Activated naive CD8-positive, alpha-beta T cell treated with anti-CD3 and anti-CD28 coated beads, Interleukin-2, amount 50 U/mL, for 24 hours (primary cell): ENCODE measurements around the gene BID.

ENCODE experiments used
- ATAC-seq: fragments of 150-1000 bp; cut with Tn5 transposase; one replicate; pipeline ENCODE4 v1.10.0; 2021
- DNase-seq: peaks from one replicate; pipeline ENCODE4 v3.0.0; 2021
- H3K27ac Mint-ChIP-seq: one replicate; pipeline ENCODE4 v1.8.0; 2021; ENCODE audit warnings: mild to moderate bottlenecking, mixed read lengths
- H3K27me3 Mint-ChIP-seq: one replicate; pipeline ENCODE4 v1.8.0; 2021; ENCODE audit warnings: mixed read lengths
- H3K36me3 Mint-ChIP-seq: one replicate; pipeline ENCODE4 v1.8.0; 2021; ENCODE audit warnings: low read depth, mixed read lengths
- H3K4me1 Mint-ChIP-seq: one replicate; pipeline ENCODE4 v1.8.0; 2021; ENCODE audit warnings: mixed read lengths
- H3K4me3 Mint-ChIP-seq: one replicate; pipeline ENCODE4 v1.8.0; 2021; ENCODE audit warnings: mild to moderate bottlenecking, moderate library complexity, mixed read lengths
- H3K9me3 Mint-ChIP-seq: one replicate; pipeline ENCODE4 v1.8.0; 2021; ENCODE audit warnings: mixed read lengths

Gene BID

GRCh38 chr22:17782158-17782557 is 7.9 kb upstream of the BID start:
- no peak for ATAC-seq
- no peak overlapping the region for H3K27ac Mint-ChIP-seq
- no peaks in the 10 kb centered on the region for H3K9me3 Mint-ChIP-seq
- no peaks in the 10 kb centered on the region for H3K27me3 Mint-ChIP-seq
- DNase-seq = no peak
- no peak overlapping the region for H3K4me3 Mint-ChIP-seq
- peaks cover 50% of the 10 kb centered on the region for H3K4me1 Mint-ChIP-seq
- H3K36me3 Mint-ChIP-seq = no peaks in the 10 kb centered on the region

GRCh38 chr22:17781319-17782031 is 7.2 kb upstream of the BID start:
- peak; percentile 73 for DNase-seq
- Mint-ChIP-seq H3K9me3 (no peaks in the 10 kb centered on the region), H3K4me3 (peak overlapping the region; percentile 58), H3K27me3 (no peaks in the 10 kb centered on the region), H3K27ac (peak overlapping the region; percentile 62), H3K36me3 (no peaks in the 10 kb centered on the region), H3K4me1 (peaks cover 56% of the 10 kb centered on the region)
- ATAC-seq = peak; percentile 83

- DNase-seq (no peak), ATAC-seq (no peak)
- H3K27ac Mint-ChIP-seq = no peak overlapping the region
- H3K4me1 Mint-ChIP-seq = peaks cover 63% of the 10 kb centered on the region
- no peaks in the 10 kb centered on the region for H3K27me3 Mint-ChIP-seq
- peak overlapping the region; percentile 58 for H3K4me3 Mint-ChIP-seq
- no peaks in the 10 kb centered on the region for H3K9me3 Mint-ChIP-seq
- no peaks in the 10 kb centered on the region for H3K36me3 Mint-ChIP-seq
Observed at GRCh38 chr22:17780741-17781318, 6.6 kb upstream of the BID start.

DNA sequence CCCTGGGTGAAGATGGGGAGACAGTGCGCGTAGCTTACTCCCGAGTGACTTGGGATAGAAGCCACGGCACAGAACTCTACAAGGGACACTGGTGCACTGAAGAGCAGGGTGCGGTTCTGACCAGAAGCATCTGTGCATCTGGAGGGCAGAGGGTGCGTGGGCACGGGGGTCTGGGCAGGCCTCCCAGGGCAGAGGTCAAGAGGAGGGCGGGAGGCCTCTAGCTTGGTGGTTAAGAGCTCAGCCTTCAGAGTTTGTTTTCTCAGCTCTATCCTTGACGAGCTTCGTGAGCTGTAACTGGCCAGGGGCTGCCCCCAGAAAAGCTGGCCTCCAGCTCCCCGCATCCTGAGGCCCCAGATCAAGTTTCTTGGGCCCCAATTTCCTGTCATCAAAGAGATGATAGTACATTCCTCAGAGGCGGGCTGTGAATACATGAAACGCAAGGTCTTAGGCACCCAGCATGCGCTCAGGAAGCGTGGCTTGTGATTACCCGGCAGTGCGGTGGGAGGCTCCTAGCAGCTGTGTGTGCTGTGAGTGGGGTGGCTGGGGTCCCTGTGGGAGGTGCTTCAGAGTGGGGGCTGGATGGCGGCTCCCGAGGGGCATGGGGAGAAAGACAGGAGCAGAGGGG is 6.0 kb upstream of the BID start:
- no peak for DNase-seq
- ATAC-seq = no peak
- Mint-ChIP-seq H3K4me3 (no peak overlapping the region), H3K9me3 (no peaks in the 10 kb centered on the region), H3K4me1 (peaks cover 68% of the 10 kb centered on the region), H3K27me3 (no peaks in the 10 kb centered on the region), H3K36me3 (no peaks in the 10 kb centered on the region), H3K27ac (no peak overlapping the region)

DNA sequence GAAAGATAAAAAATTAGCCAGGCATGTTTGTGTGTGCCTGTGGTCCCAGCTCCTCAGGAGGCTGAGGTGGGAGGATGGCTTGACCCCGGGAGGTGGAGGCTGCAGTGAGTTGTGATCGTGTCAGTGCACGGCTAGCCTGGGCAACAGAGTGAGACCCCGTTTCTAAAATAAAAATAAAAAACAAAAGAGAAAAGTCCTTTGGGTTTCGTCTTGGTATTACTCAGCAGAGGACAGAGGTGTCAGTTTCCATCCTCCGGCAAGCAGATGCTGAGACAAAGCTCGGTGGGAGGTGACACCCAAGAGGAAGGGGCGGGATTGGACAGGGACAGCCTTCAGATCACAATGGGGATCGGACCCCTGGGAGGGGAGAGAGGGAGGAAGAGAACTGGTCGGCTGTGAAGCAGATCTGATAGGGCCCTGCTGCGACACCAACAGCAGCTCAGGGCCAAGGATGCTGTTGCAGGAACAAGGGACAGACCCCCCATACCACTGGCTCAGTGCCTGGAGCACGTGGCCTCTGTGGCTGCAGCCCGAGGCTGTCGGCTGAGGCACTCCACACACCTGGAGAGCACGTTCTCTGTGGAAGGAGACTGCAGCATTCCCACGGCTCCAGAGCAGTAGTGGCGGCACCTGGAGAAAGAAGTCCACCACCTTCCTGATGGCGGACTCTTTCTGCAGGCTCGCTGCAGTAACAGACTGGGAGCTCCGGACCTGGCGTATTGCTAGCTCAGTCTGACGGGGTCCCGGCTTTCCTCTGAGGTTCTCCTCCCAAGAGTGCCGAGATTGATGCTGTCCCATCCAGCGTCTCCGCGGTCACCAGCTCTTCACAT is 5.2 kb upstream of the BID start:
- no peaks in the 10 kb centered on the region for H3K36me3 Mint-ChIP-seq
- H3K9me3 Mint-ChIP-seq = no peaks in the 10 kb centered on the region
- peaks cover 75% of the 10 kb centered on the region for H3K4me1 Mint-ChIP-seq
- peak overlapping the region; percentile 10 for H3K27ac Mint-ChIP-seq
- H3K27me3 Mint-ChIP-seq = no peaks in the 10 kb centered on the region
- no peak overlapping the region for H3K4me3 Mint-ChIP-seq
- ATAC-seq = no peak
- DNase-seq = peak; percentile 41

DNA sequence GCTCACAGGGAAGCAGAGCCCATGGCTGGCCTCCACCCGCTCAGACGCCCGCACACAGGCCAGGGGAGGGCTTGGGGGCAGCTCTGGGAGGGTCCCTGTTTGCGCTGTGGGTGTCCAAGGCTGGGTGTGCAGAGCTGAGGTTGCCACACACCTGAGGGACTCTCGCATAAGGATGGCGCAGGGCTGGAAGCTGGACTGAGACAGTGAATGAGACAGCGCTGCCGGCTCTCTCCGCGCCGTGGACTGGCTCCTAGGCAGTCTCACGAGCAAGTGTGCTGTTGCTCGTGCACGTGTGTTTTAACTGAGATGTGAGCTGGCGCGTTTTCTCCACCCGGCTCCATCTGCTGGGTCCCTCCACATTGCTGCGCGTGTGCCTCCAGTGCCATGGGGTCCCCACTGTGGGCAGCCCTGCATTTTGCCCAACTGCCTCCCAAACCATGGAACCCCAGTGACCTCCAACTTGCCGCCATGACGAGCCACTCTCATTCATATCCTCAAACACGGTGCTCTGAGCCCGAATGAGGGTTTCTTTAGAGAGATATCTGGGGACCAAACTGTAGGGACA is 4.2 kb upstream of the BID start:
- H3K9me3 Mint-ChIP-seq = no peaks in the 10 kb centered on the region
- H3K4me3 Mint-ChIP-seq = peak overlapping the region; percentile 81
- no peak for DNase-seq
- ATAC-seq = no peak
- H3K27me3 Mint-ChIP-seq = no peaks in the 10 kb centered on the region
- peaks cover 77% of the 10 kb centered on the region for H3K4me1 Mint-ChIP-seq
- H3K27ac Mint-ChIP-seq = no peak overlapping the region
- H3K36me3 Mint-ChIP-seq = no peaks in the 10 kb centered on the region

DNA sequence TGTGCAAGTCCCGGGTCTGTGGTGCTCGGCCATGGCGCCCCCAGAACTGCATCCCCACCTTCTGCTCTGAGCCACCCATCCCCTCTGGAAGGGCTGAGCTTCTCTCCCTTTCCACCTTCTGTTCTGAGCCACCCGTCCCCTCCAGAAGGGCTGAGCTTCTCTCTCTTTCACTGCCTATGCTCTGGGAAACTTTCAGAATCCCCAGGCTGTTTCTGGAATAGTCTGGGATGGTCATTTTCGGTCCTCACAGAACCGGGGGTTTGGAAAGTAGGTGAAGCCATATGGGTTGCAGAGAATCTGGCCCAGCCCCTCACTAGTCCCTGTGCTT is 3.4 kb upstream of the BID start:
- Mint-ChIP-seq H3K4me1 (peaks cover 85% of the 10 kb centered on the region), H3K36me3 (no peaks in the 10 kb centered on the region), H3K27me3 (no peaks in the 10 kb centered on the region), H3K9me3 (no peaks in the 10 kb centered on the region), H3K27ac (peak overlapping the region; percentile 85), H3K4me3 (peak overlapping the region; percentile 81)
- DNase-seq (no peak), ATAC-seq (no peak)

DNA sequence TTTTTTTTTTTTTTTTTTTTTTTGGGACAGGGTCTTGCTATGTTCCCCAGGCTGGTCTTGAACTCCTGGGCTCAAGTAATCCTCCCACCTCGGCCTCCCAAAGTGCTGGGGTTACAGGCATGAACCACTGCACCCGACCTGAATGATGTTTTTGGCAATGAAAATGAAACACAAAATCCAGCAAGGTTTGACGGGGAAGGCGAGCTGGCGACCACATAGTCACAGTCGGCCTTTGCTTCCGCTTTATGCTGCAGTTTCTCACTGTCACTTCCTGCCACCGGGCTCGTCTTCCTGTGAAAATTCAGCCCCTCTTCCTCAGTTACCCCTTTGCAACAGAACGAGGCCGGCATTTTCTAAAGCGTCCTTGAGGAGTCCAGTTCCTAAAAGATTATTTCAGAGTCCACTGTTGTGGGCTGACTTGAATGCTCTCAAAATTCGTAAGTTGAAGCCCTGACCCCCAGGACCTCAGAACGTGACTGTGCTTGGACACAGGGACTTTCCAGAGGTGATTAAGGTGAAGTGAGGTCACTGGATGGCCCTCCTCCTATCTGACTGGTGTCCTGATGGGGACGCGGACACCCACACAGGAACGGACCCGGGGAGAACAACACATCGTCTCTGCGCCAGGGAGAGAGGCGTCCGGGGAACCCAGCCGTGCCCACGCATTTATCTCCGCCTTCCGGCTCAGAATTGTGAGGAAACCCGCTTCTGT is 2.9 kb upstream of the BID start:
- no peaks in the 10 kb centered on the region for H3K36me3 Mint-ChIP-seq
- DNase-seq (peak; percentile 72), ATAC-seq (peak; percentile 33)
- H3K4me3 Mint-ChIP-seq = peak overlapping the region; percentile 81
- H3K27me3 Mint-ChIP-seq = no peaks in the 10 kb centered on the region
- H3K9me3 Mint-ChIP-seq = no peaks in the 10 kb centered on the region
- peaks cover 85% of the 10 kb centered on the region for H3K4me1 Mint-ChIP-seq
- peak overlapping the region; percentile 85 for H3K27ac Mint-ChIP-seq

- ATAC-seq = no peak
- Mint-ChIP-seq H3K36me3 (no peaks in the 10 kb centered on the region), H3K27me3 (no peaks in the 10 kb centered on the region), H3K27ac (peak overlapping the region; percentile 53), H3K4me3 (peak overlapping the region; percentile 63), H3K9me3 (no peaks in the 10 kb centered on the region), H3K4me1 (peaks cover 85% of the 10 kb centered on the region)
- DNase-seq = no peak
Observed at GRCh38 chr22:17775781-17776465, 1.7 kb upstream of the BID start.

DNA sequence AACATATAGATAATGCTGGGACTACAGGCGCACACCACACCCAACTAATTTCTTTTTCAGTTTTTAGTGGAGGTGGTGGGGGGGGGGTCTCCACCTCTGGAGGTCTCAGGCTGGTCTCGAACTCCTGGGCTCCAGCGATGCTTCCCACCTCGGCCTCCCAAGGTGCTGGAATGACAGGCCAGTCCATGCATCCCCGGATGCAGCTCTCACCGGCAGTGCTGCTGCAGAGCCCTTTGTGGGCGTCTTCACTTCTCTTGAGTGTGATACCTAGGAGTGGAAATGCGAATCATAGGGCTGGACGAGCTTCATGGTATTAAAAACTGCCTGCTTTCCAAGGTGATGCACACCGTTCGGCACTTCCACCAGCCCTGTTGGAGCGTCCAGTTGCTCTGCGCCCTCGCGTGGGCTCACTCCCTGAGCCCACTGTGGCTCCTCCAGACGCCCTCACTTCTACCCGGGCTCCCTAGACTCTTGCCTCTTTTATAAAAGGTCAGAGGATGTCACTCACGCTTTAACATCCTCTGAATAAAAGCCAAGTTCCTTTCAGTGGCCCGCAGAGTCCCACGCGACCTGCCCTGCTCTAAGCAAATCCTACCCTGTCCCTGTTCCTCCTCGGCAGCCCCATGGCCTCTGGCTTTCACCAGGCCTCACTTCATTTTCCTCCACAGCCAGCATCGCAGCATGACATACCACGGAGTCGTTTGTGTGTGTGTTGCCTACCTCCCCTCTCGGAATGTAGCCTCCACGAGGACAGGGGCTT is 837 bp upstream of the BID start:
- DNase-seq (peak; percentile 28), ATAC-seq (peak; percentile 17)
- Mint-ChIP-seq H3K27me3 (no peaks in the 10 kb centered on the region), H3K4me1 (peaks cover 83% of the 10 kb centered on the region), H3K36me3 (no peaks in the 10 kb centered on the region), H3K4me3 (peak overlapping the region; percentile 63), H3K27ac (peak overlapping the region; percentile 53), H3K9me3 (no peaks in the 10 kb centered on the region)

DNA sequence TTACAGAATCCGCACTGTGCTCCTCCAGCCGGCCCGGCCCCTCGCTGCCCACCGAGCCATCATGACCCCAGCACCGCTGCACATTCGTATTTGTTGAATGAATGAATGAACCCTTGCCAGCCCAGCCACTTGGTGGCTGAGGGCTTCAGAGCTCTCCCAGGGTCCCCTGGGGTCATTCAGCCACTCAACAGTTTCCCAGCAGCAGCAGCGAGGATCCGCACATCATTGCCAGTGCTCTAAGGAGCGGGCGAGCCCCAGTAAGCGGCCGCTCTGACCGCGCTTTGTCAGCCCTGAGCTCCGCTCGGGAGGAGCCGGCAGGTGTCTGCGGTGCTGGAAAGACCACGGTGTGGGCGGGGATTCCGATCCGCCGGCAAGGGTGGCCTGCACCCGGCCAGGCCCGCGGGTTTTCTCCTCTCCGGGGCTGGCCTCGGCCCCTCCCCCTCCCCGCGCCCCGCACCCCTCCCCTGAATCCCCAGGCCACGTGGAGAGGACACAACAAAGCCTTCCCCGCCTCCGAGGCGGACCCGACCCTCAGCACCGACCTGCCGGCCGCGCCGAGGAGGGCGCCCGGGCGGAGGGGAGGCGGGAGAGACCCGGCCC is 563 bp downstream of the BID start:
- H3K4me3 Mint-ChIP-seq = peak overlapping the region; percentile 80
- no peaks in the 10 kb centered on the region for H3K9me3 Mint-ChIP-seq
- ATAC-seq = peak; percentile 56
- H3K27ac Mint-ChIP-seq = peak overlapping the region; percentile 64
- no peaks in the 10 kb centered on the region for H3K27me3 Mint-ChIP-seq
- H3K4me1 Mint-ChIP-seq = peaks cover 73% of the 10 kb centered on the region
- no peaks in the 10 kb centered on the region for H3K36me3 Mint-ChIP-seq
- DNase-seq = peak; percentile 81

GRCh38 chr22:17772958-17773605 is 1.2 kb downstream of the BID start:
- H3K9me3 Mint-ChIP-seq = no peaks in the 10 kb centered on the region
- peak overlapping the region; percentile 64 for H3K27ac Mint-ChIP-seq
- peak overlapping the region; percentile 80 for H3K4me3 Mint-ChIP-seq
- H3K27me3 Mint-ChIP-seq = no peaks in the 10 kb centered on the region
- H3K36me3 Mint-ChIP-seq = no peaks in the 10 kb centered on the region
- H3K4me1 Mint-ChIP-seq = peaks cover 77% of the 10 kb centered on the region
- no peak for ATAC-seq
- no peak for DNase-seq
